Activated CD8-positive, alpha-beta memory T cell treated with anti-CD3 and anti-CD28 coated beads, Interleukin-2, amount 10 ng/mL, durations not matched to agents 7 days and 5 days (primary cell): ENCODE results near the gene SH2D5. TPM values are rescaled to one million over a fixed set of nuclear protein-coding genes. Genes with fewer than 3 reads are reported as not detected.
A peak's percentile ranks its signal among the peaks of the same experiment; 100 is the strongest.
"Not testable (repeated sequence)": the region's sequence is repeated elsewhere in the genome, so short reads cannot be mapped to it uniquely, and the experiment has no call there.

Experiments
- ATAC-seq: fragments of 150-1000 bp; cut with Tn5 transposase; one replicate; pipeline ENCODE4 v1.10.0; 2021; ENCODE audit warnings: moderate library complexity
- CTCF ChIA-PET: fragments of 350-600 bp; sonication (Branson Sonifier 250); formaldehyde crosslinking; loops from one replicate; lab custom pipeline; 2021; ENCODE audit warnings: antibody characterized with exemption; lab: Charles Lee
- DNase-seq: peaks from one replicate; pipeline ENCODE4 v3.0.0-alpha.2; 2020
- H3K27ac Mint-ChIP-seq: one replicate; pipeline ENCODE4 v1.8.0; 2021; ENCODE audit warnings: mild to moderate bottlenecking, mixed read lengths
- H3K27me3 Mint-ChIP-seq: one replicate; pipeline ENCODE4 v1.8.0; 2021; ENCODE audit warnings: mixed read lengths
- H3K36me3 Mint-ChIP-seq: one replicate; pipeline ENCODE4 v1.8.0; 2021; ENCODE audit warnings: mild to moderate bottlenecking, mixed read lengths
- H3K4me1 Mint-ChIP-seq: one replicate; pipeline ENCODE4 v1.8.0; 2021; ENCODE audit warnings: mixed read lengths
- H3K4me3 Mint-ChIP-seq: one replicate; pipeline ENCODE4 v1.8.0; 2021; ENCODE audit warnings: mild to moderate bottlenecking, moderate library complexity, mixed read lengths
- H3K9me3 Mint-ChIP-seq: one replicate; pipeline ENCODE4 v1.8.0; 2022; ENCODE audit warnings: low read depth, mixed read lengths
- total RNA-seq, 2 experiments: library from RNA; stranded (reverse); gene quantifications; one replicate each; pipeline ENCODE4 v1.2.3, GENCODE V29; 2021

Gene SH2D5
- total RNA-seq, 2 experiments from 2014 or later: not detected

- no peaks in the 10 kb centered on the region for H3K36me3 Mint-ChIP-seq
- H3K27me3 Mint-ChIP-seq: peaks cover 8% of the 10 kb centered on the region
- H3K4me1 Mint-ChIP-seq: no peaks in the 10 kb centered on the region
- H3K9me3 Mint-ChIP-seq: no peaks in the 10 kb centered on the region
- H3K4me3 Mint-ChIP-seq: no peak overlapping the region
- no peak for DNase-seq
- ATAC-seq: no peak
- H3K27ac Mint-ChIP-seq: no peak overlapping the region
- CTCF ChIA-PET: no interaction called here
Observed at GRCh38 chr1:20689645-20690056, 42.9 kb downstream of the SH2D5 start.

GRCh38 chr1:20686883-20687725, 45.4 kb downstream of the SH2D5 start:
- peaks cover 22% of the 10 kb centered on the region for H3K27me3 Mint-ChIP-seq
- H3K36me3 Mint-ChIP-seq: no peaks in the 10 kb centered on the region
- H3K4me1 Mint-ChIP-seq: peaks cover 4% of the 10 kb centered on the region
- no peak for DNase-seq
- no peak overlapping the region for H3K27ac Mint-ChIP-seq
- H3K9me3 Mint-ChIP-seq: no peaks in the 10 kb centered on the region
- CTCF ChIA-PET: interaction anchor here (3.6 kb wide), 1 partner anchor 10 kb away, joined by 16 read pairs; no protein-coding TSS in a partner anchor
- no peak for ATAC-seq
- no peak overlapping the region for H3K4me3 Mint-ChIP-seq

- H3K4me1 Mint-ChIP-seq: peaks cover 4% of the 10 kb centered on the region
- DNase-seq (no peak), ATAC-seq (no peak)
- no peak overlapping the region for H3K27ac Mint-ChIP-seq
- H3K27me3 Mint-ChIP-seq: peaks cover 28% of the 10 kb centered on the region
- no peaks in the 10 kb centered on the region for H3K36me3 Mint-ChIP-seq
- no peak overlapping the region for H3K4me3 Mint-ChIP-seq
- CTCF ChIA-PET: interaction anchor here (3.6 kb wide), 1 partner anchor 11 kb away, joined by 16 read pairs; no protein-coding TSS in a partner anchor
- no peaks in the 10 kb centered on the region for H3K9me3 Mint-ChIP-seq
Observed at GRCh38 chr1:20685741-20686140, 46.8 kb downstream of the SH2D5 start.

GRCh38 chr1:20685099-20685662, 47.3 kb downstream of the SH2D5 start:
- ATAC-seq (no peak), DNase-seq (no peak)
- Mint-ChIP-seq H3K4me1 (peaks cover 4% of the 10 kb centered on the region), H3K4me3 (no peak overlapping the region), H3K9me3 (no peaks in the 10 kb centered on the region), H3K36me3 (no peaks in the 10 kb centered on the region), H3K27ac (no peak overlapping the region), H3K27me3 (peaks cover 32% of the 10 kb centered on the region)
- CTCF ChIA-PET: interaction anchor here (0.9 to 3.6 kb wide), 2 partner anchors 12 kb away, joined by 3 to 16 read pairs; no protein-coding TSS in a partner anchor

- CTCF ChIA-PET: interaction anchor here (0.9 kb wide), 1 partner anchor 12 kb away, joined by 3 read pairs; no protein-coding TSS in a partner anchor
- Mint-ChIP-seq H3K4me3 (no peak overlapping the region), H3K4me1 (peaks cover 4% of the 10 kb centered on the region), H3K36me3 (no peaks in the 10 kb centered on the region), H3K9me3 (no peaks in the 10 kb centered on the region), H3K27ac (no peak overlapping the region), H3K27me3 (peaks cover 38% of the 10 kb centered on the region)
- DNase-seq (no peak), ATAC-seq (no peak)
Observed at GRCh38 chr1:20684651-20685050, 47.9 kb downstream of the SH2D5 start.

- no peaks in the 10 kb centered on the region for H3K9me3 Mint-ChIP-seq
- H3K4me3 Mint-ChIP-seq: no peak overlapping the region
- H3K27me3 Mint-ChIP-seq: peaks cover 41% of the 10 kb centered on the region
- DNase-seq: no peak
- no peak overlapping the region for H3K27ac Mint-ChIP-seq
- CTCF ChIA-PET: interaction anchor here (0.9 kb wide), 1 partner anchor 13 kb away, joined by 3 read pairs; no protein-coding TSS in a partner anchor
- H3K36me3 Mint-ChIP-seq: no peaks in the 10 kb centered on the region
- H3K4me1 Mint-ChIP-seq: peaks cover 7% of the 10 kb centered on the region
- no peak for ATAC-seq
Observed at GRCh38 chr1:20684050-20684620, 48.4 kb downstream of the SH2D5 start.

GRCh38 chr1:20683614-20684013, 48.9 kb downstream of the SH2D5 start:
- H3K27ac Mint-ChIP-seq: no peak overlapping the region
- H3K4me3 Mint-ChIP-seq: no peak overlapping the region
- ATAC-seq (no peak), DNase-seq (no peak)
- peaks cover 45% of the 10 kb centered on the region for H3K27me3 Mint-ChIP-seq
- H3K9me3 Mint-ChIP-seq: no peaks in the 10 kb centered on the region
- CTCF ChIA-PET: interaction anchor here (1.4 kb wide), 1 partner anchor 13 kb away, joined by 5 read pairs; no protein-coding TSS in a partner anchor
- no peaks in the 10 kb centered on the region for H3K36me3 Mint-ChIP-seq
- H3K4me1 Mint-ChIP-seq: peaks cover 12% of the 10 kb centered on the region

- CTCF ChIA-PET: interaction anchor here (1.4 kb wide), 1 partner anchor 14 kb away, joined by 5 read pairs; no protein-coding TSS in a partner anchor
- peaks cover 52% of the 10 kb centered on the region for H3K27me3 Mint-ChIP-seq
Observed at GRCh38 chr1:20682571-20683236, 49.8 kb downstream of the SH2D5 start.

GRCh38 chr1:20681999-20682398, 50.5 kb downstream of the SH2D5 start:
- CTCF ChIA-PET: interaction anchor here (1.4 kb wide), 1 partner anchor 15 kb away, joined by 5 read pairs; no protein-coding TSS in a partner anchor

More at GRCh38 chr1:20682571-20683236, 49.8 kb downstream of the SH2D5 start:
- Mint-ChIP-seq H3K4me3 (no peak overlapping the region), H3K9me3 (peaks cover 3% of the 10 kb centered on the region), H3K36me3 (peaks cover 2% of the 10 kb centered on the region), H3K27ac (no peak overlapping the region), H3K4me1 (peaks cover 18% of the 10 kb centered on the region)
- no peak for DNase-seq
- no peak for ATAC-seq

GRCh38 chr1:20680269-20680668, 52.2 kb downstream of the SH2D5 start:
- no peak for ATAC-seq
- Mint-ChIP-seq H3K4me3 (no peak overlapping the region), H3K27ac (no peak overlapping the region), H3K27me3 (peaks cover 73% of the 10 kb centered on the region), H3K4me1 (peaks cover 18% of the 10 kb centered on the region), H3K9me3 (peaks cover 7% of the 10 kb centered on the region), H3K36me3 (peaks cover 8% of the 10 kb centered on the region)
- DNase-seq: no peak
- CTCF ChIA-PET: interaction anchor here (0.9 kb wide), 2 partner anchors 15 to 17 kb away, joined by 3 to 4 read pairs; no protein-coding TSS in a partner anchor

More at GRCh38 chr1:20681999-20682398, 50.5 kb downstream of the SH2D5 start:
- Mint-ChIP-seq H3K36me3 (peaks cover 6% of the 10 kb centered on the region), H3K9me3 (peaks cover 7% of the 10 kb centered on the region), H3K27ac (no peak overlapping the region), H3K27me3 (peaks cover 59% of the 10 kb centered on the region), H3K4me3 (no peak overlapping the region), H3K4me1 (peaks cover 18% of the 10 kb centered on the region)
- DNase-seq (no peak), ATAC-seq (no peak)

- no peak overlapping the region for H3K4me3 Mint-ChIP-seq
- peaks cover 73% of the 10 kb centered on the region for H3K27me3 Mint-ChIP-seq
- CTCF ChIA-PET: interaction anchor here (0.5 to 2.2 kb wide), 5 partner anchors 9 to 1342 kb away, joined by 3 to 5 read pairs (median 4); no protein-coding TSS in a partner anchor
Observed at GRCh38 chr1:20678599-20678998, 53.9 kb downstream of the SH2D5 start.

GRCh38 chr1:20673626-20674025, 58.9 kb downstream of the SH2D5 start:
- H3K4me1 Mint-ChIP-seq, H3K4me3 Mint-ChIP-seq, H3K27ac Mint-ChIP-seq, CTCF ChIA-PET, ATAC-seq, DNase-seq, H3K9me3 Mint-ChIP-seq, H3K36me3 Mint-ChIP-seq: not testable (repeated sequence)
- H3K27me3 Mint-ChIP-seq: peaks cover 45% of the 10 kb centered on the region

More at GRCh38 chr1:20678599-20678998, 53.9 kb downstream of the SH2D5 start:
- DNase-seq: peak; percentile 69
- peaks cover 18% of the 10 kb centered on the region for H3K4me1 Mint-ChIP-seq
- no peak overlapping the region for H3K27ac Mint-ChIP-seq
- H3K36me3 Mint-ChIP-seq: peaks cover 8% of the 10 kb centered on the region
- peaks cover 7% of the 10 kb centered on the region for H3K9me3 Mint-ChIP-seq
- peak; percentile 68 for ATAC-seq
